Ammon's horn (tissue), 1 donor: ENCODE measurements around the gene INPP5E.

Experiments
- DNase-seq: peaks from one replicate; pipeline ENCODE4 v3.0.0-alpha.2; 2016; ENCODE audit warnings: low spot score

Gene INPP5E

DNA sequence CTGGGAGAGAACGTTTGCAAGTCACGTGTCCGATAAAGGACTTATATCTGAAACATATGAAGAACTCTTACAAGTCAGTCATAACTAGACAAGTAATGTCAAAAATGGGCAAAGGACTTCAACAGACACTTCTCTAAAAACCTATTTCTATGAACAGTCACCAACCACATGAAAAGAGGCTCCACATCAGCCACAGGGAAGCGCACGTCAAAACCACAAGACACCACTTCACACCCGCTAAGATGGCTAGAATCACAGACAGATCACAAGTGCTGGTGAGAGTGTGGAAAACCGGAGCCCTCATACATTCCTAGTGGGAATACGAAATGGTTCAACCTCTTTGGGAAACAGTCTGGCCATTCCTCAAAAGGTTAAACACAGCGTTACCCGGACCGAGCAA lies 54.6 kb downstream of the INPP5E start:
- no peak for DNase-seq

DNA sequence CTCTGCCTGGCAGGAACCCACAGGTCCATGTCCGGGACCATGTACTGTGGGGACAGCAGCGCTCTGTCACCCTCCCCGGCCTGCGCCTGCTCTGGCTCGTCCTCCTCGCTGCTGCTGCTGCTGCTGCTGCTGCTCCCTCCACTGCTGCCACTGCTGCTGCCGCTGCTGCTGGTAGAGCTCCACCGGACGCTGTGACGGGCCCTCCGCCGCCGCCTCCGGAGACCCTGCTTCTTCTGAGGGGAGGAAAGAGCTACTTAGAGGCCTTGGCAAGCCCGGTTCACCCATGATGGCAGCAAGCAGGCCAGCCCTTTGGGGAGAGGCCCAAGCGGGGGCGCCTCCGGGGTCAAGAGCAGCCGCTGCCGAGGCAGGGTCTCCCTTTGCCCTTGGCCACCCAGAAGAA lies 56.2 kb downstream of the INPP5E start:
- no peak for DNase-seq

DNA sequence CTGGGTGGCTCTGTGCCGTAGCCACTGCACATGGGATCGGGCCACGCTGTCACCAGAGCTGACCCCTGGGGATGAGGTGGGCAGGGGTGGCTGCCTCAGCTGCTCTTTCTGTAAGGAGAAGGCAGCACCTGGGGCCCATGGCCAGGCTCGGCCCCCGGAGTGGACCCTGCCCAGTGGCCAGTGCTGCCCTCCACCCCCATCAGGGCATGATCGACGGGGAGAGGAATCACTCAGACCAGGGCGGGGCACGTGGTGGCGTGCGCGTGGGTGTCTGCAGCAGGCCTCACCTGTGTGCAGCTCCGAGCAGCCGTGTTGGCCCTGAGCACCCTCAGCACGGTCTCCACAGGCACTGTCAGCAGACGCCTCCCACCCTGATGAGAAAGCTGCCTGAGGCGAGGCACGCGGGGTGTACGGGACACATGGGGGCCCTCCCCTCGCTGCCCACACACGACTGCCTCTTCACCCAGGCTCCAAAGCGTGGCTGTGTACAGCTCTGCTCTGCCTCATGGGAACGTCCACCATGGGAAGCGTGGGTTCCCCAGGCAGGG lies 57.6 kb downstream of the INPP5E start:
- DNase-seq, result no peak

DNA sequence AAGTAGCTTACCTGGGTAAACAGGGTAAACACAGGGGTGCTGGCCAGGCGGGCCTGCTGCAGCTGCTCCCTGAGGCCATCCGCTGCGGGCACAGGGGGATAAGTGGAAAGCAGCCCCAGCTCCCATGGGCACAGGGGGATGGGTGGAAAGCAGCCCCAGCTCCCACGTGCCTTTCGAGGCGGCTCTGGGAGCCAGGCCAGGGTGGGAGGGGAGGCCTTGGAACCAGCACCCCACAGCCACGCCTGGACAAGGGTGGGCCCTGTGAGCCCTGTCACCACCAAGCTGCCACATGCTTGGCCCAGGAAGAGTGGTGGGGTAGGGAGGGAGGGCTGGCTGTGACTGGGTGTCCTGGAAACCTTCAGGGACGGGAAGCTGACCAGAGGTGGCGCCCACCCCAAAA lies 58.3 kb downstream of the INPP5E start:
- DNase-seq, result peak; percentile 40

DNA sequence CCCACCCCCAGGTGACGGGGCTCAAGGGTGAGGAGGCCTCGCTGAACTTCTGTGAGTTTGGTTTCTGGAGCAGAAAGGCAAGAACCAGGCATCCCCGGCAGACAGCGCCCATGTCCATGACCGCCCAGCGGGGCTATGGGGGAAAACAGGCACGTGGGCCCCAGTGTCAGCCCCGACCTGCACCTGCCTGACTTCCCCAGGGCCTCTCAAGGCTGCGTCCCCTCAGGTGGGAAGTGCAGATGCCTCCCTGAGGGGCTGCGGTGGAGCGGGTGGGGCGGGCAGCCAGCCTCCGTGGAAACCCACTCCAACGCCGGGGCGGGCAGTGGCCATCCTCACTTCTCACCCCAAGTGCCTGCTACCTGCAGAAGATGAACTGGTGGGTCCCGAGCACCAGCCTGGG lies 59.3 kb downstream of the INPP5E start:
- DNase-seq, result no peak

DNA sequence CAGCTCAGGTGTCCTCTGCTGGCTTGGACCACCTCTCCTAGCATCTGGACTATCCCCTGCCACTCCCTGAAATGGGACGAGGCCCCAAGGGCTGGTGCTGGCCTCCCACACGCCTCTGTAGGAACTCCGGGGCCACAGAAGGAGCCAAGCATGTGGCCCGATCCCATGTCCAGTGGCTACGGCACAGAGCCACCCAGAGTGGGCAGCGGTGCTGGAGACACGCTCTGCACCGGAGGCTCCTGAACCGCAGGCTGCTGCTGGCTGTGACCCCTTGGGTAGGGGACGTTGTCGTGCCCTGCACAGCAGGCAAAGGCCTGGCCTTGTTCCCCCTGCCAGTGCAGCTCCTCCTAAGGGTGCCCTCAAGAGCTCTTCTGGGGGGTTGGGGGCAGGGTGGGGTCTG lies 59.8 kb downstream of the INPP5E start:
- no peak for DNase-seq

DNA sequence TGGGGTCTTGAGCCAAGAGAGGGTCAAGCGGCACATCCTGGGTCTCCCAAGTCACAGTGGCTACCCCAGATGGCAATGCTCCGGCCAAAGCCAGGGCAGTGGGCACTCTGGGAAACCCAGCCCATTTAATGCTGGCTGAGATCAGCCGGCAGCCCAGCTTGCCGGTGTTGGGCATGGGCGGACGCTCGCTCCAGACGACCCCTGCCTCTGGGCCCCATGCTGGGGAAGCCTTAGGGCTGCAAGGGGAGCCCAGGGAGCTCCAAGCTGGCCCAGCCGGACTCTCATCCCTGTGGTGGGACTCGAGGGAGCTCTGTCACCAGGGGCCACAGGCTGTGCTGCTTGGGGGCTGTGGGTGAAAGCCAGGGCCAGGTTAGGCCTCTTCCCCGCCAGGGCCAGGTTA lies 60.2 kb downstream of the INPP5E start:
- no peak for DNase-seq

DNA sequence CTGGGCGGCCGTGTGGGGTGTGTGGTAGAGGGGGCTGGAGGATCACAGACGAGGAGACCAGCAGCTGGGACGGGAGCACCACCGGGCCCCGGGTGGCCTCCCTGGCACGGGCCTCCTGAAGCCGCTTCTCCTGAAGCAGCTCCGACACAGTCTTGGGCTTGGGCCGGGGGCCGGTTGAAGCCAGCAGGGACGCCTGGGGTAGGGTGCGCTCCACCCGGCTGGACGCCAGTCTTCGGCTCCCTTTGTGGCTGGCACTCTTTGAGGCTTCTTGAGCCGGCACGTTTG lies 60.7 kb downstream of the INPP5E start:
- no peak for DNase-seq
